OCI-LY1 (cell line): ENCODE results near the gene HMX1.

ENCODE experiments used
- CTCF ChIP-seq: fragments of 200-600 bp; sonication (generic), shearing (Covaris generic); IDR thresholded peaks from 2 replicates; pipeline ENCODE4 v1.5.1; 2017; ENCODE audit warnings: mild to moderate bottlenecking, antibody characterized with exemption, low read length, moderate library complexity, mixed read lengths
- EZH2 ChIP-seq: fragments of 200-600 bp; sonication (generic), shearing (Covaris generic); IDR thresholded peaks from 2 replicates; pipeline ENCODE4 v1.8.0; 2017; ENCODE audit warnings: borderline replicate concordance, mixed run types, mild to moderate bottlenecking, antibody characterized with exemption, low read length, moderate library complexity, mixed read lengths

GRCh38 chr4:8877780-8878040 lies 6.1 kb upstream of the HMX1 start:
- TF ChIP-seq EZH2 (no peak), CTCF (no peak)
